ENCODE data around the gene KCNG2.

DNA sequence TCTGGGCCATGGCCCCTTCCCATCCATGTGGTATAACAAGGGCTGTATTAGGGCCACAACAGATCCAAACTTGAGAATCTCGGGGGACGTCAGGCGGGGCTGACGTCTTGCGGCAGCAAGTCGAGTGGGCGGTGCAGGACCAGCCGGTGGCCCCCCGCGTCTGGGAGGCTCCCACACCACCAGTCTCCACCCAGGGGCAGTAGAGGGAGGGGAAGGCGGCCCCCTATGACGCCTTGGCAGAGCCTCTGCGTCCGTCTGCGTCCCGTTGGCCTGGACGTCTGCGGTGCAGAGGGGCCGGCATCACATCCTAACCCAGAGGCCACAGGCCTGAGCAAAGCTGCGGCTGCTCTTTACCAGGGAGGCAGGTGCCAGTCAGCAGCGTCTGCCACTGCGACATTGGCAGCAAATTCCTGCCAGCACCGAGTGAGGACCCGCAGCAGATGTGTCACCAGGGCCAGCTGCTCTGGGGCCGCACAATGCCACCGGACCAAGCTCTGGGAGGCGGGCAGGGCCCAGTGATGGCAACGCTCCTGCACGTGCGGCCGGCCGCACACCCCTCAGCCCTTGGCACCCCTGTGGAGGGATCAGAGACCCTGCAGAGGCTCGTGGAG, 73.8 kb downstream of the KCNG2 start:
- TF ChIP-seq, protein P1, sequence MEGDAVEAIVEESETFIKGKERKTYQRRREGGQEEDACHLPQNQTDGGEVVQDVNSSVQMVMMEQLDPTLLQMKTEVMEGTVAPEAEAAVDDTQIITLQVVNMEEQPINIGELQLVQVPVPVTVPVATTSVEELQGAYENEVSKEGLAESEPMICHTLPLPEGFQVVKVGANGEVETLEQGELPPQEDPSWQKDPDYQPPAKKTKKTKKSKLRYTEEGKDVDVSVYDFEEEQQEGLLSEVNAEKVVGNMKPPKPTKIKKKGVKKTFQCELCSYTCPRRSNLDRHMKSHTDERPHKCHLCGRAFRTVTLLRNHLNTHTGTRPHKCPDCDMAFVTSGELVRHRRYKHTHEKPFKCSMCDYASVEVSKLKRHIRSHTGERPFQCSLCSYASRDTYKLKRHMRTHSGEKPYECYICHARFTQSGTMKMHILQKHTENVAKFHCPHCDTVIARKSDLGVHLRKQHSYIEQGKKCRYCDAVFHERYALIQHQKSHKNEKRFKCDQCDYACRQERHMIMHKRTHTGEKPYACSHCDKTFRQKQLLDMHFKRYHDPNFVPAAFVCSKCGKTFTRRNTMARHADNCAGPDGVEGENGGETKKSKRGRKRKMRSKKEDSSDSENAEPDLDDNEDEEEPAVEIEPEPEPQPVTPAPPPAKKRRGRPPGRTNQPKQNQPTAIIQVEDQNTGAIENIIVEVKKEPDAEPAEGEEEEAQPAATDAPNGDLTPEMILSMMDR (conservative IDR thresholded peaks at IDR 0.05), result no peak
- no peak for TF ChIP-seq ZFX (IDR thresholded peaks at IDR 0.05)
